ENCODE measurements around the gene PXMP4.

Gene PXMP4

GRCh38 chr20:33653218-33653899, 66.8 kb downstream of the PXMP4 start:
- no peak for DNase-seq
